ENCODE data around the gene DERL2. TPM values are rescaled to one million over a fixed set of nuclear protein-coding genes. Genes with fewer than 3 reads are reported as not detected.

Gene DERL2
- 10 to 100 TPM; 38.8 to 57.3 (median 48.1) TPM for polyA plus RNA-seq (ENCODE audit: insufficient read length in 10 of 10)
- long read RNA-seq, donor 1, full-length matches to known transcripts: 21 of 28 reads
- long read RNA-seq, donor 1, partial matches to known transcripts: 0 of 28 reads
- long read RNA-seq, donor 1, other reads (novel, unspliced or antisense): 7 of 28 reads
- long read RNA-seq, donor 2, full-length matches to known transcripts: 14 of 14 reads
- long read RNA-seq, donor 2, partial matches to known transcripts: 0 of 14 reads
- long read RNA-seq, donor 2, other reads (novel, unspliced or antisense): 0 of 14 reads
- long read RNA-seq, donor 3: 0 reads
- long read RNA-seq, donor 4, full-length matches to known transcripts: 24 of 24 reads
- long read RNA-seq, donor 4, partial matches to known transcripts: 0 of 24 reads
- long read RNA-seq, donor 4, other reads (novel, unspliced or antisense): 0 of 24 reads
- long read RNA-seq, donor 5, full-length matches to known transcripts: 21 of 21 reads
- long read RNA-seq, donor 5, partial matches to known transcripts: 0 of 21 reads
- long read RNA-seq, donor 5, other reads (novel, unspliced or antisense): 0 of 21 reads
- long read RNA-seq, donor 6, full-length matches to known transcripts: 19 of 19 reads
- long read RNA-seq, donor 6, partial matches to known transcripts: 0 of 19 reads
- long read RNA-seq, donor 6, other reads (novel, unspliced or antisense): 0 of 19 reads
- long read RNA-seq, donor 7, full-length matches to known transcripts: 18 of 18 reads
- long read RNA-seq, donor 7, partial matches to known transcripts: 0 of 18 reads
- long read RNA-seq, donor 7, other reads (novel, unspliced or antisense): 0 of 18 reads
- long read RNA-seq, donor 8, full-length matches to known transcripts: 17 of 17 reads
- long read RNA-seq, donor 8, partial matches to known transcripts: 0 of 17 reads
- long read RNA-seq, donor 8, other reads (novel, unspliced or antisense): 0 of 17 reads
- long read RNA-seq, donor 9, full-length matches to known transcripts: 3 of 3 reads
- long read RNA-seq, donor 9, partial matches to known transcripts: 0 of 3 reads
- long read RNA-seq, donor 9, other reads (novel, unspliced or antisense): 0 of 3 reads

- peak in 1 of 3 donors; percentile 9 for DNase-seq
Observed at GRCh38 chr17:5485270-5486205, at the start of gene DERL2. Gene DERL2, minus strand, starts transcription at chr17:5486178. Its CDS starts 17 bp downstream, at chr17:5486161.

- DNase-seq: no peak
Observed at GRCh38 chr17:5535436-5535835, 49.5 kb upstream of the DERL2 start.

DNA sequence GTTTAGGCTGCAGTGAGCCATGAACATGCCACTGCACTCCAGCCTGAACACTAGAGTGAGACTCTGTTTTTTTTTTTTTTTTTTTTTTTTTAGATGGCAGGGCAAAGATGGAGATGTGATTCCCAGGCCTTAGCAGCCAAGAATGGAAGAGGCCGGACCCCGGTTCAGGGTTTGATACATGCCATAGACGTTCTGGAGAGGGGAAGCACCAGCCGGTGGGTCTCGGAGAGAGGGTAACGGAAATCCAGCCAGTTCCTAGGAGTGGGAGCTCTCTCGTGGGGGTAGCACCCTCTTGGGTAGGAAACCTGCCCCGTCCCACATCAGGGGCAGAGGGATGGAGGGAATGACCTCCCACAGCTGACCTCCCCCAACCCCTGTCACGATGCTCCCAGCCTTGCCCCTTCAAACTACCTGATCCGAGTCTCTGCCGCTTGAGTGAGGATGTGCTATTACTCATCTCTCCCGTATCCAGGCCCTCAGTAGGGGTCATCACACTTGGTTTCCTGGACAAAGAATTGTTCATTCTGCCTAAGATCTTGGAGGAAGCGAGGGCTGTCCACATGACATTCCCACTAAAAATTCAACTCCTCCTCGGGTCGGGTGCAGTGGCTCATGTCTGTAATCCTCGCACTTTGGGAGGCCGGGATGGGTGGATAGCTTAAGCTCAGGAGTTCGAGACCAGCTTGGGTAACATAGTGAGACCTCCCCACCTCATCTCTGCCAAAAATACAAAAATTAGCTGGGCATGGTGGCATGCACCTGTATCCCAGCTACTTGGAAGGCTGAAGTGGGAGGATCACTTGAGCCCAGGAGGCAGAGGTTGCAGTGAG is 47.7 kb upstream of the DERL2 start:
- no peak for DNase-seq

DNA sequence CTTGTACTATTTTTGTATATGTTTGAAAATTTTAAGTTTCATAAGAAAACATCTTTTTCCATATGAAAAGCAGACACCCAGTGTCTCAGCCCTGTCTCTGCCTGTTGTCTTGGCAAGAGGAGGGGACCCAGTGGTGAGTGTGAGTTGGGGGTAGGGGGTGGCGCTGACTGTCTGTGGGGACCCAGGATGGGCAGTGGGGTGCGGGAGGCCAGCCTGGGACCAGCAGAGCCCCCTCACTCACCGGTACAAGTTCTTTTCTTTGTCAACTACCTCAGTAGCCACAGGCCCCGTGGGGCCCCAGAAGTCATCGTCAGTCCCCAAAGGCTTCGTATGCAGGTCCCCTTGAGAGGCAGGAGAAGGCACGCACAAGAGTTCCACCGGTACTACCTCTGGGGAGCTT is 46.6 kb upstream of the DERL2 start:
- DNase-seq: no peak

GRCh38 chr17:5531085-5531418 is 45.1 kb upstream of the DERL2 start:
- DNase-seq: no peak

GRCh38 chr17:5530265-5531084 is 44.5 kb upstream of the DERL2 start:
- DNase-seq: no peak

- peak in 2 of 3 donors; percentile 14 to 34 for DNase-seq
Observed at GRCh38 chr17:5527601-5528250, 41.7 kb upstream of the DERL2 start.

DNA sequence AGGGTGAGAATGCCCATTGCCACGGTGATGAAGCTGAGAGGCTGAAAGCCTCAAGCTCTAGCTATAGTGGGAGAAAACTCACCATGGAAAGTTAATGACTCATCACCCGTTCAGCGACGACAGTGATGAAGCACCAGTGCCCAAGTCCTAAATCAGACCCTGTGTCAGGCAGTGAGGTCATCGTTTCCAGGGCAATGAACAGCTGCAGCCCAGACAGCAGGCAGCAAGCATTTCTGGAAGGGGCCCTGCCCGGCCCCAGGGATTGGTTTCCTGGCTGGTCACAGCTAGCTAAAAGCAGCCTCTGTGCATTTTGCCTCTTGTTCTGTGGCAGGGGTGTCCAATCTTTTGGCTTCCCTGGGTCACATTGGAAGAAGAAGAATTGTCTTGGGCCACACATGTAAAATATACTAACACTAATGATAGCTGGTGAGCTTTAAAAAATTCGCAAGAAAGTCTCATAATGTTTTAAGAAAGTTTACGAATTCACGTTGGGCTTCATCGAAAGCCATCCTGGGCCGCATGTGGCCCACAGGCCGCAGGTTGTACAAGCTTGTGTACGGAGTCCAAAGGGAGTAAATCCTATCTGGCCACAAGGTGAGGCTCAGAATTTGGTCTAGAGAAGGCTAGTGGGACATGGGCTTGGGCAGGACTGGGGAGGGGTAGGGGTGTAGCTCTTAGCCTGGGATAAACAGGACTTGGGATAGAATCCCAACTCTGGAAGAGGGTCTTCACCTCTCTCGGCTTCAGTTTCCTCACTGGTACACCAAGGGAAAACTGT is 41.0 kb upstream of the DERL2 start:
- peak; percentile 80 to 96 (median 87) for DNase-seq

GRCh38 chr17:5523249-5523648 is 37.3 kb upstream of the DERL2 start:
- DNase-seq: no peak

DNA sequence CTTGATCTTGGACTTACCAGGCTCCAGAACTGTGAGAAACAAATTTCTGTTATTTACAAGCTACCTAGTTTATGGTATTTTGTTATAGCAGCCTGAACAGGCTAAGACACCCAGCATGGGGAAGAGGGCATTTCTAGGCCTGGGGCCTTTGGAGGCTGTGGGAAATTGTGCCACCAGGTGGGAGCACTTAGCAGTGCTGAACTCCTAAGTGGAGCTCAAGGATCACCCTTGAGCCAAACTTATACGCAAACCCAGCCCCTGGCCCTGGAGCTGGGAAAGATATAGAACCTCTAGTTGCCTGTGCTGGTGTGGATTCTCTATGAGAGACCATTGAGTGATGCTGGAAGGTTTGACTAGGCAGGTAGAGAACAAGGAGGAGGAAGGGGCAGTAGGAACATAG is 36.5 kb upstream of the DERL2 start:
- no peak for DNase-seq

- peak in 1 of 3 donors; percentile 92 for DNase-seq
Observed at GRCh38 chr17:5516060-5516792, 30.2 kb upstream of the DERL2 start.

DNA sequence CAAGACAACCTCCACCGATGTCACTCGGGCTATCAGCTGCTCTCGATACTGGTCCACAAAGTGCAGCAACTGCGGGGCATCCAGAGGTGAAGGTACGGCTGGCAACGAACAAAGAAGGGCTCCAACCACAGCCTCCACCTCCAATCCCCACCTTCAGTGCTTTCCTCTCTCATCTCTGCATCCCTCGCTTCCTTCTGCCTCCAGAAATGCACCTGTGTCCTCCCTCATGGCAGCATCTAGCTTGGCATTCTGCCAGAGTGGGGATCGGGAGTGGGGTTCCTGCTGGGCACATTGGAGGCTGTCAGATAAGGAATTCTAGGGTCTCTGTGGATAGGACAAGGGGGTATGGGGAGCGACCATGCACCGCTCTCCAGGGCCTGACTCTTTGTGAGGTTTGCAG is 29.0 kb upstream of the DERL2 start:
- no peak for DNase-seq

- no peak for DNase-seq
Observed at GRCh38 chr17:5513628-5514027, 27.6 kb upstream of the DERL2 start.

- peak in 2 of 3 donors; percentile 40 to 42 for DNase-seq
Observed at GRCh38 chr17:5511401-5512225, 25.6 kb upstream of the DERL2 start.

DNA sequence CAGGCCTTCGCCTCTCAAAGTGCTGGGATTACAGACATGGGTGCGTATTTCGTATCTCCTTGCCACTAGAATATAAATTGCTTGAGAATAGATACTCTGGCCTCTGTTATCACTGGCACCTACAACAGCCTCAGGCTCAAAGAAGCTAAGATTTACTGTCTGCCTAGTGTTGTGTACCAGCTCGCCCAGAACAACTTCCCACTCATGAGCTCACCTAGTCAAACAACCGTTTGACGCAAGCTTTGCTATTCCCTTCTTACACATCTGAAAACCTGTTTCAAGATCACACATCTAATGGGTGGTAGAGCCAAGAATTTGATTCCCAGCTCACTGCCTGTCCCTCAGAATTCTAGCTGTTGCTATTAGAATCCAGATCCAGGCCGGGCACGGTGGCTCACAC is 24.8 kb upstream of the DERL2 start:
- no peak for DNase-seq

- peak in 1 of 3 donors; percentile 29 for DNase-seq
Observed at GRCh38 chr17:5509482-5509881, 23.5 kb upstream of the DERL2 start.
